K562 (cell line): ENCODE results near the gene STUB1. TPM values are rescaled to one million over a fixed set of nuclear protein-coding genes. Genes with fewer than 3 reads are reported as not detected.
A peak's percentile ranks its signal among the peaks of the same experiment; 100 is the strongest.

Experiments used
- KHSRP ChIP-seq: fragments of 450-650 bp; IDR thresholded peaks from 2 replicates; pipeline ENCODE4 v1.6.1; 2017
- MAZ ChIP-seq, 2 experiments: fragments of 450-650 bp in 1 of 2; sonication (generic) in 1 of 2; formaldehyde crosslinking; IDR thresholded peaks in 1 of 2; conservative IDR thresholded peaks in 1 of 2; 2 replicates each; pipeline versions ENCODE4 v1.4.0 to v1.5.0; 2020; ENCODE audit warnings: mild to moderate bottlenecking in 1 of 2, missing genetic modification reagents in 1 of 2
- NR4A1 ChIP-seq, 2 experiments: fragments of 250-450 bp in 1 of 2; fragments of 450-650 bp in 1 of 2; sonication (Bioruptor Pico) in 1 of 2; IDR thresholded peaks; 2 replicates each; pipeline versions ENCODE4 v1.4.0 to v1.6.1; 2016 to 2020; ENCODE audit warnings: mild to moderate bottlenecking in 2 of 2, missing compliant biosample characterization in 1 of 2, missing genetic modification characterization in 1 of 2, moderate library complexity in 1 of 2
- POLR2H ChIP-seq: IDR thresholded peaks from 2 replicates; pipeline ENCODE4 v1.6.1; 2016; ENCODE audit warnings: missing genetic modification characterization, low read depth, mild to moderate bottlenecking, control low read depth, missing compliant biosample characterization, moderate library complexity
- SMARCC2 ChIP-seq: fragments of 450-650 bp; IDR thresholded peaks from 2 replicates; pipeline ENCODE4 v1.6.1; 2017; ENCODE audit warnings: antibody characterized with exemption, moderate library complexity, mild to moderate bottlenecking, low read depth
- SRSF9 ChIP-seq: fragments of 200-400 bp; formaldehyde crosslinking; IDR thresholded peaks from 2 replicates; pipeline ENCODE4 v1.6.1; 2017; ENCODE audit warnings: low read depth, low read length, borderline replicate concordance
- TEAD1 ChIP-seq, 2 experiments: fragments of 450-650 bp in 1 of 2; sonication (generic) in 1 of 2; formaldehyde crosslinking; IDR thresholded peaks; 2 replicates each; pipeline versions ENCODE4 v1.4.0 to v1.8.0; 2020 to 2022; ENCODE audit warnings: mild to moderate bottlenecking in 2 of 2, missing genetic modification reagents in 1 of 2
- XRCC4 ChIP-seq: IDR thresholded peaks from one replicate; pipeline ENCODE4 v1.6.1; 2011; ENCODE audit not compliant: insufficient read depth, insufficient read length; ENCODE audit errors: extremely low read depth
- ZNF140 ChIP-seq: fragments of 250-450 bp; sonication (Bioruptor Pico); IDR thresholded peaks from 2 replicates; pipeline ENCODE4 v1.8.0; 2021; ENCODE audit warnings: moderate library complexity, mild to moderate bottlenecking, inconsistent platforms
- ZNF165 ChIP-seq: fragments of 250-450 bp; sonication (Bioruptor Pico); IDR thresholded peaks from 2 replicates; pipeline ENCODE4 v1.4.0; 2020; ENCODE audit warnings: borderline replicate concordance
- ZNF239 ChIP-seq: fragments of 250-450 bp; sonication (Bioruptor Pico); IDR thresholded peaks from 2 replicates; pipeline ENCODE4 v1.4.0; 2020; ENCODE audit warnings: mild to moderate bottlenecking
- ZNF274 ChIP-seq: IDR thresholded peaks from 2 replicates; pipeline ENCODE4 v1.6.1; 2011; ENCODE audit warnings: low read depth, mild to moderate bottlenecking, low read length, moderate library complexity, borderline replicate concordance
- ZNF785 ChIP-seq: fragments of 250-450 bp; sonication (Bioruptor Pico); IDR thresholded peaks from 2 replicates; pipeline ENCODE4 v1.4.0; 2020; ENCODE audit warnings: mild to moderate bottlenecking
- polyA plus RNA-seq, 8 experiments: library from polyadenylated mRNA; depleted of rRNA in 4 of 8; stranded (reverse) in 5 of 8; unstranded in 3 of 8; fragments of >200 nt; fragmentation: Nextera tagmentation in 2 of 8; fragmentation: Illumina TruSeq in 1 of 8; extraction: Ambion mirVana in 2 of 8; extraction: Trizol in 1 of 8; gene quantifications; 2 replicates each; pipeline versions ENCODE4 v1.2.1 to v1.2.3, GENCODE V29; 2011 to 2014; ENCODE audit warnings: inconsistent platforms in 1 of 8, missing spikeins in 1 of 8
- total RNA-seq, 7 experiments: library from RNA; depleted of rRNA in 6 of 7; stranded (reverse); fragments of >200 nt in 6 of 7; fragmentation: Illumina TruSeq in 2 of 7; extraction: Trizol in 2 of 7; gene quantifications; 2 replicates each; pipeline versions ENCODE4 v1.2.1 to v1.2.3, GENCODE V29; 2011 to 2021; ENCODE audit warnings: low replicate concordance in 1 of 7
- TF ChIP-seq, protein P1 (sequence below): sonication (generic); formaldehyde crosslinking; IDR thresholded peaks from 2 replicates; pipeline ENCODE4 v1.8.0; 2022; ENCODE audit warnings: missing genetic modification reagents, mild to moderate bottlenecking, borderline replicate concordance
- TF ChIP-seq, protein P2 (sequence below): fragments of 450-650 bp; formaldehyde crosslinking; IDR thresholded peaks from 2 replicates; pipeline ENCODE4 v1.4.0; 2022; ENCODE audit warnings: missing genetic modification characterization
- TF ChIP-seq, protein P3 (sequence below): fragments of 450-650 bp; conservative IDR thresholded peaks from 2 replicates; pipeline ENCODE4 v1.6.1; 2016; ENCODE audit warnings: missing genetic modification characterization, low read depth, mild to moderate bottlenecking, control low read depth, missing compliant biosample characterization
- TF ChIP-seq, protein P4 (sequence below): IDR thresholded peaks from 2 replicates; pipeline ENCODE4 v1.6.1; 2012; ENCODE audit warnings: low read depth, low read length, improper control_type of control experiment, borderline replicate concordance
- TF ChIP-seq, protein P5 (sequence below): fragments of 250-450 bp; sonication (Bioruptor Pico); IDR thresholded peaks from 2 replicates; pipeline ENCODE4 v1.5.0; 2021
- TF ChIP-seq, protein P6 (sequence below): sonication (generic); IDR thresholded peaks from 2 replicates; pipeline ENCODE4 v1.6.1; 2016

The STUB1 gene
- total and polyA plus RNA-seq, 9 of the 15 experiments (the other 6 are each of a cell fraction or from before 2014, with no cell fraction given): 10.6 to 251 (median 152) TPM

DNA sequence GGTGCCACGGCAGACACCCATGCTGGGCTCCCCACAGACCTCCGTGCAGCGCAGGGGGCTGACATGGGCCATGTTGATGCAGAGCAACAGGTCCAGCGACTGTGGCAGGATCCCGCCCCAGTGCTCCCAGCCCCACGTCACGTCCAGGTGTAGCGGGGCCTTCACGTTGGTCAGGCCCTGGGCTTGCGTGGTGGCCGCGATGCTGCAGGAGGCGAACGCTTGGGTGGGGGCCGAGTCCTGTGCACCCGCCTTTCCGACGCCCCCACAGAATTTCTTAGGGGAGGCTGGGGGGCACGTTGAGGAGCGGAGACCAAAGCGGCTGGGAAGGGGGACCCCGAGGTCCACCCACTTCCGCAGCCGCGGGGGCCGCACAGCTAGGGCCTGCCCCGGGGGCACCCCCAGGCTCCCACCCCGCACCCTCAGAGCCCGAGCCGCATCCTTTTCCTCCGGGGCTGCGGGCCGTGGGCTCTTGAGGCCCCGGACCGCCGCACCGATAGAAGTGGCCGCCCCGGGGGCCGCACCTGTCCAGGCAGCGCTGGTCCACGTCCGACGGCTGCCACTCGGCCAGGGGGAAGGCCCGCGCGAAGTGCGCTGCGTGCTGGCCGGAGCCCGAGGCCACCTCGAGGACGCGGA is 44.5 kb upstream of the STUB1 start (continued):
- TF ChIP-seq, protein P1, sequence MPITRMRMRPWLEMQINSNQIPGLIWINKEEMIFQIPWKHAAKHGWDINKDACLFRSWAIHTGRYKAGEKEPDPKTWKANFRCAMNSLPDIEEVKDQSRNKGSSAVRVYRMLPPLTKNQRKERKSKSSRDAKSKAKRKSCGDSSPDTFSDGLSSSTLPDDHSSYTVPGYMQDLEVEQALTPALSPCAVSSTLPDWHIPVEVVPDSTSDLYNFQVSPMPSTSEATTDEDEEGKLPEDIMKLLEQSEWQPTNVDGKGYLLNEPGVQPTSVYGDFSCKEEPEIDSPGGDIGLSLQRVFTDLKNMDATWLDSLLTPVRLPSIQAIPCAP (CRISPR knock-in tag): no peak
- TF ChIP-seq, protein P2, sequence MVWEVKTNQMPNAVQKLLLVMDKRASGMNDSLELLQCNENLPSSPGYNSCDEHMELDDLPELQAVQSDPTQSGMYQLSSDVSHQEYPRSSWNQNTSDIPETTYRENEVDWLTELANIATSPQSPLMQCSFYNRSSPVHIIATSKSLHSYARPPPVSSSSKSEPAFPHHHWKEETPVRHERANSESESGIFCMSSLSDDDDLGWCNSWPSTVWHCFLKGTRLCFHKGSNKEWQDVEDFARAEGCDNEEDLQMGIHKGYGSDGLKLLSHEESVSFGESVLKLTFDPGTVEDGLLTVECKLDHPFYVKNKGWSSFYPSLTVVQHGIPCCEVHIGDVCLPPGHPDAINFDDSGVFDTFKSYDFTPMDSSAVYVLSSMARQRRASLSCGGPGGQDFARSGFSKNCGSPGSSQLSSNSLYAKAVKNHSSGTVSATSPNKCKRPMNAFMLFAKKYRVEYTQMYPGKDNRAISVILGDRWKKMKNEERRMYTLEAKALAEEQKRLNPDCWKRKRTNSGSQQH (CRISPR knock-in tag): 0 out of 2 replicates have a peak, but pooled peaks have one; percentile 29
- TF ChIP-seq ZNF274: no peak
- 0 out of 4 replicates have a peak, but pooled peaks of 1 of the 2 experiments have one; percentile 54 for TF ChIP-seq MAZ (CRISPR knock-in tag; conservative IDR thresholded peaks at IDR 0.05 in 1 of 2, IDR thresholded peaks at IDR 0.05 in 1 of 2)
- no peak for TF ChIP-seq ZNF239 (CRISPR knock-in tag)
- no peak for TF ChIP-seq ZNF165 (CRISPR knock-in tag)
- no peak for TF ChIP-seq ZNF140 (CRISPR knock-in tag)
- TF ChIP-seq, protein P3, sequence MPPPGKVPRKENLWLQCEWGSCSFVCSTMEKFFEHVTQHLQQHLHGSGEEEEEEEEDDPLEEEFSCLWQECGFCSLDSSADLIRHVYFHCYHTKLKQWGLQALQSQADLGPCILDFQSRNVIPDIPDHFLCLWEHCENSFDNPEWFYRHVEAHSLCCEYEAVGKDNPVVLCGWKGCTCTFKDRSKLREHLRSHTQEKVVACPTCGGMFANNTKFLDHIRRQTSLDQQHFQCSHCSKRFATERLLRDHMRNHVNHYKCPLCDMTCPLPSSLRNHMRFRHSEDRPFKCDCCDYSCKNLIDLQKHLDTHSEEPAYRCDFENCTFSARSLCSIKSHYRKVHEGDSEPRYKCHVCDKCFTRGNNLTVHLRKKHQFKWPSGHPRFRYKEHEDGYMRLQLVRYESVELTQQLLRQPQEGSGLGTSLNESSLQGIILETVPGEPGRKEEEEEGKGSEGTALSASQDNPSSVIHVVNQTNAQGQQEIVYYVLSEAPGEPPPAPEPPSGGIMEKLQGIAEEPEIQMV: no peak
- no peak for TF ChIP-seq KHSRP
- TF ChIP-seq, protein P4, sequence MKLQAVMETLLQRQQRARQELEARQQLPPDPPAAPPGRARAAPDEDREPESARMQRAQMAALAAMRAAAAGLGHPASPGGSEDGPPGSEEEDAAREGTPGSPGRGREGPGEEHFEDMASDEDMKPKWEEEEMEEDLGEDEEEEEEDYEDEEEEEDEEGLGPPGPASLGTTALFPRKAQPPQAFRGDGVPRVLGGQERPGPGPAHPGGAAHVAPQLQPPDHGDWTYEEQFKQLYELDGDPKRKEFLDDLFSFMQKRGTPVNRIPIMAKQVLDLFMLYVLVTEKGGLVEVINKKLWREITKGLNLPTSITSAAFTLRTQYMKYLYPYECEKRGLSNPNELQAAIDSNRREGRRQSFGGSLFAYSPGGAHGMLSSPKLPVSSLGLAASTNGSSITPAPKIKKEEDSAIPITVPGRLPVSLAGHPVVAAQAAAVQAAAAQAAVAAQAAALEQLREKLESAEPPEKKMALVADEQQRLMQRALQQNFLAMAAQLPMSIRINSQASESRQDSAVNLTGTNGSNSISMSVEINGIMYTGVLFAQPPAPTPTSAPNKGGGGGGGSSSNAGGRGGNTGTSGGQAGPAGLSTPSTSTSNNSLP: no peak
- peak; percentile 78 for TF ChIP-seq NR4A1 (CRISPR knock-in tag; IDR thresholded peaks at IDR 0.05)
- no peak for TF ChIP-seq NR4A1 (tag; IDR thresholded peaks at IDR 0.05)
- TF ChIP-seq SMARCC2: no peak
- TF ChIP-seq, protein P5, sequence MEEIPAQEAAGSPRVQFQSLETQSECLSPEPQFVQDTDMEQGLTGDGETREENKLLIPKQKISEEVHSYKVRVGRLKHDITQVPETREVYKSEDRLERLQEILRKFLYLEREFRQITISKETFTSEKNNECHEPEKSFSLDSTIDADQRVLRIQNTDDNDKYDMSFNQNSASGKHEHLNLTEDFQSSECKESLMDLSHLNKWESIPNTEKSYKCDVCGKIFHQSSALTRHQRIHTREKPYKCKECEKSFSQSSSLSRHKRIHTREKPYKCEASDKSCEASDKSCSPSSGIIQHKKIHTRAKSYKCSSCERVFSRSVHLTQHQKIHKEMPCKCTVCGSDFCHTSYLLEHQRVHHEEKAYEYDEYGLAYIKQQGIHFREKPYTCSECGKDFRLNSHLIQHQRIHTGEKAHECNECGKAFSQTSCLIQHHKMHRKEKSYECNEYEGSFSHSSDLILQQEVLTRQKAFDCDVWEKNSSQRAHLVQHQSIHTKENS (CRISPR knock-in tag): no peak
- no peak for TF ChIP-seq SRSF9
- TF ChIP-seq POLR2H (tag): no peak
- TF ChIP-seq, protein P6, sequence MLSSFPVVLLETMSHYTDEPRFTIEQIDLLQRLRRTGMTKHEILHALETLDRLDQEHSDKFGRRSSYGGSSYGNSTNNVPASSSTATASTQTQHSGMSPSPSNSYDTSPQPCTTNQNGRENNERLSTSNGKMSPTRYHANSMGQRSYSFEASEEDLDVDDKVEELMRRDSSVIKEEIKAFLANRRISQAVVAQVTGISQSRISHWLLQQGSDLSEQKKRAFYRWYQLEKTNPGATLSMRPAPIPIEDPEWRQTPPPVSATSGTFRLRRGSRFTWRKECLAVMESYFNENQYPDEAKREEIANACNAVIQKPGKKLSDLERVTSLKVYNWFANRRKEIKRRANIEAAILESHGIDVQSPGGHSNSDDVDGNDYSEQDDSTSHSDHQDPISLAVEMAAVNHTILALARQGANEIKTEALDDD: no peak
- TF ChIP-seq TEAD1 (CRISPR knock-in tag; IDR thresholded peaks at IDR 0.05): no peak
- no peak for TF ChIP-seq ZNF785 (CRISPR knock-in tag)
- TF ChIP-seq XRCC4: no peak
